ACC112 (cell line): ENCODE results near the gene METTL15.
"Not testable (repeated sequence)": the region's sequence is repeated elsewhere in the genome, so short reads cannot be mapped to it uniquely, and the experiment has no call there.

Experiments used
- H2AFZ ChIP-seq: fragments of 200-600 bp; sonication (generic); one replicate; pipeline ENCODE4 v1.6.0; 2017; ENCODE audit warnings: antibody characterized with exemption, low read length; ENCODE audit not compliant: unreplicated experiment
- H3K27ac ChIP-seq: fragments of 200-600 bp; sonication (generic); 2 replicates; pipeline ENCODE4 v1.5.1; 2014; ENCODE audit warnings: low read depth, mild to moderate bottlenecking, antibody characterized with exemption, low read length, moderate library complexity
- H3K27me3 ChIP-seq: fragments of 200-600 bp; sonication (generic); 2 replicates; pipeline ENCODE4 v1.6.1; 2014; ENCODE audit warnings: mild to moderate bottlenecking, antibody characterized with exemption, low read length, moderate library complexity, mixed read lengths; ENCODE audit not compliant: insufficient read depth
- H3K36me3 ChIP-seq: fragments of 200-600 bp; sonication (generic); 2 replicates; pipeline ENCODE4 v1.6.1; 2016; ENCODE audit warnings: mild to moderate bottlenecking, antibody characterized with exemption, low read length, moderate library complexity, mixed read lengths; ENCODE audit not compliant: insufficient read depth
- H3K4me1 ChIP-seq: fragments of 200-600 bp; sonication (generic); one replicate; pipeline ENCODE4 v1.6.1; 2016; ENCODE audit warnings: low read length, mixed read lengths; ENCODE audit not compliant: insufficient read depth, unreplicated experiment, control insufficient read depth
- H3K4me3 ChIP-seq: fragments of 200-600 bp; sonication (generic); 2 replicates; pipeline ENCODE4 v1.5.1; 2014; ENCODE audit warnings: mild to moderate bottlenecking, low read depth, low read length
- H3K79me2 ChIP-seq: fragments of 200-600 bp; sonication (generic); one replicate; pipeline ENCODE4 v1.6.0; 2016; ENCODE audit warnings: low read length; ENCODE audit not compliant: control insufficient read depth, unreplicated experiment, insufficient read depth

The METTL15 gene

GRCh38 chr11:28107750-28108618 is at the start of gene METTL15, which contains the start of gene KIF18A:
METTL15 (plus strand) TSS chr11:28108388; CDS start chr11:28113335, 4,947 bp downstream.
KIF18A (minus strand) TSS chr11:28108156; CDS start chr11:28097947, 10,209 bp downstream.
- H3K4me3 ChIP-seq = peak within 1 kb of the TSS; percentile 94
- H3K27me3 ChIP-seq = no peaks in the 10 kb centered on the region
- no peaks in the 10 kb centered on the region; the same call in 1 of the 2 replicates for H3K36me3 ChIP-seq
- H3K4me1 ChIP-seq = peaks cover 55% of the 10 kb centered on the region
- peak within 1 kb of the TSS; percentile 60 for H2AFZ ChIP-seq
- H3K27ac ChIP-seq = peak within 1 kb of the TSS; percentile 96
- peaks cover 87% of the 10 kb centered on the region for H3K79me2 ChIP-seq

- Histone ChIP-seq H3K27me3 (no peaks in the 10 kb centered on the region), H3K27ac (no peak overlapping the region), H3K36me3 (peaks cover 4% of the 10 kb centered on the region), H3K79me2 (no peaks in the 10 kb centered on the region), H2AFZ (no peak overlapping the region), H3K4me3 (no peak overlapping the region), H3K4me1 (peaks cover 21% of the 10 kb centered on the region)
Measured at GRCh38 chr11:28071305-28071704, 36.9 kb upstream of the METTL15 start.

- H3K4me1 ChIP-seq = peaks cover 21% of the 10 kb centered on the region
- H3K4me3 ChIP-seq = peak overlapping the region; percentile 11; the same call in 1 of the 2 replicates
- peaks cover 5% of the 10 kb centered on the region for H3K36me3 ChIP-seq
- H3K27me3 ChIP-seq = no peaks in the 10 kb centered on the region
- no peak overlapping the region for H2AFZ ChIP-seq
- no peak overlapping the region; the same call in 1 of the 2 replicates for H3K27ac ChIP-seq
- H3K79me2 ChIP-seq = no peaks in the 10 kb centered on the region
Measured at GRCh38 chr11:28072321-28072720, 35.9 kb upstream of the METTL15 start.

GRCh38 chr11:28077521-28077920 is 30.7 kb upstream of the METTL15 start:
- no peak overlapping the region for H2AFZ ChIP-seq
- no peak overlapping the region for H3K4me3 ChIP-seq
- H3K79me2 ChIP-seq = no peaks in the 10 kb centered on the region
- no peak overlapping the region for H3K27ac ChIP-seq
- no peaks in the 10 kb centered on the region for H3K27me3 ChIP-seq
- H3K4me1 ChIP-seq = peaks cover 18% of the 10 kb centered on the region
- peaks cover 32% of the 10 kb centered on the region for H3K36me3 ChIP-seq

- no peak overlapping the region for H3K27ac ChIP-seq
- no peak overlapping the region for H3K4me3 ChIP-seq
- H3K79me2 ChIP-seq = no peaks in the 10 kb centered on the region
- H3K27me3 ChIP-seq = no peaks in the 10 kb centered on the region
- no peak overlapping the region for H2AFZ ChIP-seq
- peaks cover 24% of the 10 kb centered on the region for H3K36me3 ChIP-seq
- H3K4me1 ChIP-seq = peaks cover 14% of the 10 kb centered on the region
Measured at GRCh38 chr11:28083118-28083517, 25.1 kb upstream of the METTL15 start.

GRCh38 chr11:28086569-28086968 is 21.6 kb upstream of the METTL15 start:
- H2AFZ ChIP-seq = no peak overlapping the region
- H3K4me3 ChIP-seq = no peak overlapping the region
- H3K79me2 ChIP-seq = peaks cover 4% of the 10 kb centered on the region
- peak overlapping the region; percentile 73 for H3K27ac ChIP-seq
- peaks cover 26% of the 10 kb centered on the region for H3K4me1 ChIP-seq
- H3K36me3 ChIP-seq = peaks cover 17% of the 10 kb centered on the region
- H3K27me3 ChIP-seq = no peaks in the 10 kb centered on the region

- H3K79me2 ChIP-seq, H3K4me3 ChIP-seq, H3K27me3 ChIP-seq, H2AFZ ChIP-seq: not testable (repeated sequence)
- H3K4me1 ChIP-seq = peaks cover 26% of the 10 kb centered on the region
- H3K27ac ChIP-seq = peak overlapping the region; percentile 17; the same call in 1 of the 2 replicates
- H3K36me3 ChIP-seq = peaks cover 11% of the 10 kb centered on the region
Measured at GRCh38 chr11:28087192-28087591, 21.0 kb upstream of the METTL15 start.

- H3K36me3 ChIP-seq, H3K27me3 ChIP-seq, H2AFZ ChIP-seq, H3K79me2 ChIP-seq, H3K4me3 ChIP-seq: not testable (repeated sequence)
- H3K4me1 ChIP-seq = peaks cover 26% of the 10 kb centered on the region
- peak overlapping the region; percentile 12 for H3K27ac ChIP-seq
Measured at GRCh38 chr11:28087693-28088092, 20.5 kb upstream of the METTL15 start.

GRCh38 chr11:28089378-28089777 is 18.8 kb upstream of the METTL15 start:
- H3K4me1 ChIP-seq = peaks cover 26% of the 10 kb centered on the region
- peaks cover 6% of the 10 kb centered on the region for H3K79me2 ChIP-seq

GRCh38 chr11:28090052-28090749 is 18.0 kb upstream of the METTL15 start:
- H3K27me3 ChIP-seq = no peaks in the 10 kb centered on the region
- no peak overlapping the region for H3K4me3 ChIP-seq
- peaks cover 26% of the 10 kb centered on the region for H3K4me1 ChIP-seq
- peaks cover 12% of the 10 kb centered on the region for H3K36me3 ChIP-seq
- peak overlapping the region; percentile 72 for H3K27ac ChIP-seq
- H2AFZ ChIP-seq = no peak overlapping the region
- H3K79me2 ChIP-seq = peaks cover 6% of the 10 kb centered on the region

More at GRCh38 chr11:28089378-28089777, 18.8 kb upstream of the METTL15 start:
- H3K27me3 ChIP-seq = no peaks in the 10 kb centered on the region
- H3K4me3 ChIP-seq = no peak overlapping the region
- H2AFZ ChIP-seq = no peak overlapping the region
- H3K36me3 ChIP-seq = peaks cover 12% of the 10 kb centered on the region
- peak overlapping the region; percentile 72 for H3K27ac ChIP-seq
